Activated CD4-positive, alpha-beta T cell treated with anti-CD3 and anti-CD28 coated beads, Interleukin-2, amount 50 U/mL, for 1 hour (primary cell): Measurements from ENCODE around the gene DNAJB12.
"Not testable (repeated sequence)": the region's sequence is repeated elsewhere in the genome, so short reads cannot be mapped to it uniquely, and the experiment has no call there.

Source experiments
- DNase-seq: peaks from one replicate; pipeline ENCODE4 v3.0.0-alpha.2; 2020

The DNAJB12 gene

GRCh38 chr10:72354356-72355213 lies at the start of gene DNAJB12:
DNAJB12 (minus strand) TSS chr10:72354919; CDS start chr10:72354897, 22 bp downstream.
- peak; percentile 87 for DNase-seq

GRCh38 chr10:72395581-72395980 lies 40.9 kb upstream of the DNAJB12 start:
- not testable (repeated sequence) for DNase-seq

GRCh38 chr10:72392571-72392970 lies 37.9 kb upstream of the DNAJB12 start:
- DNase-seq: no peak

- no peak for DNase-seq
Observed at GRCh38 chr10:72390764-72391163, 36.0 kb upstream of the DNAJB12 start.

DNA sequence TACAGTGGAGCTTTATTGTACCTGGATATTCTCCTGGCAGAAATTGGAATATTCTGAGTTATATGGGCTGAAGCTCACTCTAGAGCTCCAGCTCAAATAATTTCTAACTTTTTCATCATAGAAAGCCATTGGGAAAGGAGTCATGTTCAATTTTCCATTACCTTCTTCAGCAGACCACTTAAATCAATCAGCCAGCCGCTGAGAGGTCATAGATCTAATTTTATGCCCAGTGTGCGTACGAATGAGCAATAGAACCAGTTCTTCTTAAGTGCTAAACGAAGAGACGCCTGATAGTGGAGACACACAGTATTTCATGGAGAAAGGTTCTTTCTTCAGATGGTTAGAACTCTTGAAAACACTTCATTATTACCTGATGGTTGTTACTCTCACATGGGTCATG lies 35.0 kb upstream of the DNAJB12 start:
- no peak for DNase-seq

GRCh38 chr10:72389014-72389413 lies 34.3 kb upstream of the DNAJB12 start:
- no peak for DNase-seq

GRCh38 chr10:72388062-72388461 lies 33.3 kb upstream of the DNAJB12 start:
- no peak for DNase-seq

DNA sequence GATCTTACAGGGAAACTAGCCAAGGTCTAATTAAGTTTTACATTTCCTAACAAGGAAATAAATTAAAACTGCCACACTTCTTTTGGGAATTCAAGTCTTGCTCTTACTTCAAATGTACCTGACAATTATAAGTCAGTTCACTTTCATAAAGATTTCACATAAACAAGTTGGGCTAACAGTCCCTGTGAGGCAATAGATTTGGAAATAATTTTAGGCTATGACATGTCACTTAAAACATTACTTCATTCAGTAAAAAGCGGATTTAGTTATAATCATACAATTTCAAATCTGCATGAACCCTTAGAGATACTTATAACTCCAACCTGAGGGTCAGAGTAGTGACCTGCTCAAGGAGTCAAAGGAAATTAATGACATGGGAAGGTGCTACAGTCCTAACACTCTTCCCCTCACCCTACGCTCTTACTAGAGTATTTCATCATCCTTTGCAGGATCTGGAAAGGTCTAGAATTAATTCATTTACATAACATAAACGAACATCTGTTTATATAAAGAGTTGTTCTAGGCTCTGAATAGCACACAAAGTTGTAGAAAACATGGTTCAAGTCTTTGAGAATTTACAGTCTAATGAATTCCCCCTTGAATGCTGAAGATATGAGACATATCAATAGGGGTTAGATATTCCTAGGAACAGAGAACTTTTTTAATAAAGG lies 32.3 kb upstream of the DNAJB12 start:
- no peak for DNase-seq

DNA sequence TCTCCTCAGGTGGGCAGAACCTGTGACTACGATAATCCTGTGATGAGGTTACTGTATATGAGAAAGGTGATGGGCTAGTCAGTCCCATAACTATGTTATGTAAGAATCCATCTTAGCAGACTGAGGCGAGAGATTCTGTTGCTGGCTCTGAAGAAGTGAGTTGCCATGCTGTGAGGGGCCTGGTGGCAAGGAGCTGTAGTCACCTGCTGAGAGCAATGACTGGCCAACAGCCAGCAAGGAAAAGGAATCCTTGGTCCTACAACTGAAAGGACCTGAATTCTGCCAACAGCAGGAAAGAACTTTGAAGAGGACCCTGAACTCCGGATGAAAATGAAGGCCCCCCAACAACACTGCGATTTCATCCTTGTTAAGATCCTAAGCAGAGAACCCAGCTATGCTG lies 31.0 kb upstream of the DNAJB12 start:
- no peak for DNase-seq

GRCh38 chr10:72384982-72385381 lies 30.3 kb upstream of the DNAJB12 start:
- DNase-seq: not testable (repeated sequence)

- no peak for DNase-seq
Observed at GRCh38 chr10:72379776-72380175, 25.1 kb upstream of the DNAJB12 start.

- DNase-seq: no peak
Observed at GRCh38 chr10:72379062-72379461, 24.3 kb upstream of the DNAJB12 start.

- DNase-seq: no peak
Observed at GRCh38 chr10:72375585-72375984, 20.9 kb upstream of the DNAJB12 start.

- DNase-seq: no peak
Observed at GRCh38 chr10:72375173-72375572, 20.5 kb upstream of the DNAJB12 start.

DNA sequence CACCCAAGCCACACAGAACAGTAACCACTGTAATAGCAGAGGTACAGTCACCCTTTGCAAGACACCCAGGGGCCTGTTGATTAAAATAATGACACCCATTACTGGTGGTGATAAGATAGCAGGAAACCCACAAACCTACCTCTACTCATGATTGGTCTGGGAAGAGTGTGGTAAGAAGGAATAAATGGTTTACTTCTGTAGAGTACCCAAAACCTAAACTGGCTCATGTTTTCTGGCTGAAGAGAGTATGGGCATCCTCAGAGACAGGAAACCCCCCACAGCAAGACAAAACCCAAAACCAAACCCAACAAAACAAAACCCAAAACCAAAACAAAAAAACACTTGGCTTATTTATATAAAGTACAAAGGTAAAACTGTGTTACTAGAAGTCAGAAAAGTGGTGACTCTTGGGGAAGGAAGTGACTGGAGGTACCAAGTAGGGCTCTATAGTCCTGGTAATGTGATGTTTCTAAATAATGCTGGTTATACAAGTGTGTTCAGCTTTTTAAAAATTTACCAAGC lies 15.5 kb upstream of the DNAJB12 start:
- no peak for DNase-seq

- DNase-seq: no peak
Observed at GRCh38 chr10:72367301-72367960, 12.7 kb upstream of the DNAJB12 start.

- DNase-seq: no peak
Observed at GRCh38 chr10:72365106-72365895, 10.6 kb upstream of the DNAJB12 start.

GRCh38 chr10:72364239-72364777 lies 9.6 kb upstream of the DNAJB12 start:
- DNase-seq: peak; percentile 86

DNA sequence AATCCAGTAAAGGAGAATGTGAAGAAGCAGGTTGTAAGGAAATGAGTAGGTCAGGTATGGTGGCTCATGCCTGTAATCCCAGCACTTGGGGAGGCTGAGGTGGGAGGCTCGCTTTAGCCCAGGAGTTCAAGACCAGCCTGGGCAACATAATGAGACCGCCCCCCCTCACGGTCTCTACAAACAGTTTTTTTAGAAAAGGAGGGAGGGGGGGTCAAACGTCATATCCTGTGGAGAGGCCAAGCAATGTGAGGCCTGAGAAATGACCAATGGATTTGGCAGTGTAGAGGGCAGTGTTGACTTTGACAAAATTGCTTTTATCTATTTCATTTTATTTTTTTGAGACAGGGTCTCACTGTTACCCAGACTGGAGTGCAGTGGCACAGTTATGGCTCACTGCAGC lies 2.3 kb upstream of the DNAJB12 start:
- no peak for DNase-seq

DNA sequence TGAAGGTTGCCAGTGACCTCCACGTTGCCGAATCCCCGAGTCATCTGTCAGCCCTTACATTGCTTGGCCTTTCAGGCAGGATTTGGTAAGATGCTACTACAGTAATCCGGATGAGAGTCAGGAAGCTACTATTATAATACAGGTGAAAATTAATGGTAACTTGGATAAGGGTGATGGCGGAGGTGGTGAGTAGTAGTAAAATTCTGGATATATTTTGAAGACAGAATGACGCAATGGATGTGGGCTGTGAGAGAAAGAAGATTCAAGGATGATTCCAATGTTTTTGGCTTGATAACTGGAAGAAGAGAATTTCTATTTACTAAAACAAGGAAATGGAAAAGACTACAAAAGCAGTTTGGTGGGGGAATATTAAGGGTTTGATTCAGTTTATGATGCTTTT lies 1.4 kb upstream of the DNAJB12 start:
- DNase-seq: no peak

DNA sequence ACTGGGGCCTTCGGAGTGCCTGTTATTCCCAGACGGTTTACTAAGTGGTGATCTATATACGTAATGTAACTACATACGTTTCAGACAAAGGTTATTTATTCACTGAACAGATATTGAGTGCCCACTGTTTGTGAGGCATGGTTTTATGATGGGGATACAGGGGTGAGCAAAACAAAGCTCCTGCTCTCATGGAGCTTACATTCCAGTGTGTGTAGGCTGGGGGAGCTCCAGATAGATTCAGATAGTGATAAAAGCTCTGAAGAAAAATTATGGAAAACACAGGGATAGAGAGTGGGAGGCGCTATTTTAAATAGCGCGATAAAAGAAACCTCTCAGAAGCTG lies 466 bp upstream of the DNAJB12 start:
- no peak for DNase-seq

DNA sequence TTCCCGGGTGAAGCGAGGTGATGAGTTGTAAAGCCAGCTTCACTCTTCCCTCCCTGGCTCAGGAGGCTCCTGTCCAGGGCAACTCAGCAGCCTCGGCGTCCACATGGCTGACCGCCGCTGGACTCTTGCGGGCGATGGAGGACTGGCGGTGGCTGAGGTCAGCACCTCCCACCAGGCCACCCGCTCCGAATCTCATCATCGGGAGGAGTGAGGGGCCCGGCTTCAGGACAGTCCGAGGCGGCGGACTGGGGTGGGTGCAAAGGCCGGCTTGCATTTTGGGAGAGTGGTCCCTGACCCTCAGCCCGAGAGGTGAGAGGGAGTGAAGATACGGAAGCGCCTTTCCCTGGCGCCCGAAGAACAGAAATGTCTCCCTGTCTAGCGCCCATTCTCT lies 759 bp downstream of the DNAJB12 start:
- DNase-seq: no peak
